Mammary epithelial cell (primary cell): Measurements from ENCODE around the gene KRTAP2-2.

ENCODE experiments used
- EZH2 ChIP-seq: IDR thresholded peaks from 2 replicates; pipeline ENCODE4 v1.6.1; 2012; ENCODE audit warnings: low read length, inconsistent platforms, borderline replicate concordance
- TF ChIP-seq, protein P1 (sequence below), 2 donors: IDR thresholded peaks in 1 of 2; conservative IDR thresholded peaks in 1 of 2; 2 replicates each; pipeline ENCODE4 v1.5.1; 2011 to 2012; ENCODE audit warnings: inconsistent platforms in 2 of 2, low read length in 2 of 2, mild to moderate bottlenecking in 2 of 2, control low read depth in 1 of 2, low read depth in 1 of 2; ENCODE audit not compliant: insufficient read depth in 1 of 2; ENCODE audit errors: extremely low read depth in 1 of 2

DNA sequence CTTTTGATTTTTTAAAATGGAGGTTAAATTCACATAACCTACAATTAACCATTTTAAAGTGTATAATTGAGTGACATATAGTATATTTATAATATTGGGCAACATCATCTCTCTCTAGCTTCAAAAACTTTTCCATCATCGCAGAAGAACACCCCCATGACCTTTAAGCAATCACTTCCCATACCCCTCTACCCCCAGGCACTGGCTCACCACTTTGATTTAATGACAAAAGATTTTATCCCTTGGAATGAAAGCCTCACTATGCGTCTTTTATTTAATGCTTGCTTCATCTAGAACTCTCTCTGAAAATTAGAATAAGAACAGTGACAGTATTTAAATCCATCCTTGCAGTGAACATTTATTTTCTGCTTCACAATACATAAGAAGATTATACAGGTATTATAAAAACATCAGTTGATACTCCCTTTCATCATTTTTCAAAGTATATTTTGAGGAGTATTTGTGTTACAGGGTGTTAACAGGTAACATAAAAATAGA is 17.1 kb downstream of the KRTAP2-2 start:
- TF ChIP-seq, protein P1, sequence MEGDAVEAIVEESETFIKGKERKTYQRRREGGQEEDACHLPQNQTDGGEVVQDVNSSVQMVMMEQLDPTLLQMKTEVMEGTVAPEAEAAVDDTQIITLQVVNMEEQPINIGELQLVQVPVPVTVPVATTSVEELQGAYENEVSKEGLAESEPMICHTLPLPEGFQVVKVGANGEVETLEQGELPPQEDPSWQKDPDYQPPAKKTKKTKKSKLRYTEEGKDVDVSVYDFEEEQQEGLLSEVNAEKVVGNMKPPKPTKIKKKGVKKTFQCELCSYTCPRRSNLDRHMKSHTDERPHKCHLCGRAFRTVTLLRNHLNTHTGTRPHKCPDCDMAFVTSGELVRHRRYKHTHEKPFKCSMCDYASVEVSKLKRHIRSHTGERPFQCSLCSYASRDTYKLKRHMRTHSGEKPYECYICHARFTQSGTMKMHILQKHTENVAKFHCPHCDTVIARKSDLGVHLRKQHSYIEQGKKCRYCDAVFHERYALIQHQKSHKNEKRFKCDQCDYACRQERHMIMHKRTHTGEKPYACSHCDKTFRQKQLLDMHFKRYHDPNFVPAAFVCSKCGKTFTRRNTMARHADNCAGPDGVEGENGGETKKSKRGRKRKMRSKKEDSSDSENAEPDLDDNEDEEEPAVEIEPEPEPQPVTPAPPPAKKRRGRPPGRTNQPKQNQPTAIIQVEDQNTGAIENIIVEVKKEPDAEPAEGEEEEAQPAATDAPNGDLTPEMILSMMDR (conservative IDR thresholded peaks at IDR 0.05 in 1 of 2, IDR thresholded peaks at IDR 0.05 in 1 of 2; ENCODE audit: extremely low read depth in 1 of 2, insufficient read depth in 1 of 2, low read depth in 1 of 2, low read length in 2 of 2): no peak
- no peak for TF ChIP-seq EZH2
